GM21367 (cell line): ENCODE results near the gene NCAM1.

Experiments
- ATAC-seq: cut with Tn5 transposase; IDR thresholded peaks from one replicate; pipeline ENCODE4 v1.9.1; 2021; ENCODE audit not compliant: unreplicated experiment

Gene NCAM1

DNA sequence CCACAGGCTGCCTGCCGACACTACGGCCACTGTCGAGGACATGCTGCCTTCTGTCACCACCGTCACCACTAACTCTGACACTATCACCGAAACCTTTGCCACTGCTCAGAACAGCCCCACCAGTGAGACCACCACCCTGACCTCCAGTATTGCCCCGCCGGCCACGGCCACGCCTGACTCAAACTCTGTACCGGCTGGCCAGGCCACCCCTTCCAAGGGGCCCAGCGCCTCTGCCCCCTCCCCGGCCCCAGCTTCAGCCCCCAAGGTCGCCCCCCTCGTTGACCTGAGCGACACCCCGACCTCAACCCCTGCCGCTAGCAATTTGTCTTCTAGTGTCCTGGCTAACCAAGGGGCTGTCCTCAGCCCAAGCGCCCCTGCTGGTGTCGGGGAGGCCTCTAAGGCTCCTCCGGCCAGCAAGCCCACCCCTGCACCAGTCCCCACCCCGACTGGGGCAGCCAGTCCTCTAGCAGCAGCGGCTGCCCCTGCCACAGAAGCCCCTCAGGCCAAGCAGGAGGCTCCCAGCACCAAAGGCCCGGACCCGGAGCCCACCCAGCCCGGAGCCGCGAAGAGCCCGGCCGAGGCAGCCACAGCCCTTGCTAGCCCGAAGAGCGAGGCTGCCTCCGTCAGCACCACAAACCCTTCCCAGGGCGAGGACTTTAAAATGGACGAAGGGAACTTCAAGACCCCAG lies 311.9 kb downstream of the NCAM1 start:
- ATAC-seq: no peak

DNA sequence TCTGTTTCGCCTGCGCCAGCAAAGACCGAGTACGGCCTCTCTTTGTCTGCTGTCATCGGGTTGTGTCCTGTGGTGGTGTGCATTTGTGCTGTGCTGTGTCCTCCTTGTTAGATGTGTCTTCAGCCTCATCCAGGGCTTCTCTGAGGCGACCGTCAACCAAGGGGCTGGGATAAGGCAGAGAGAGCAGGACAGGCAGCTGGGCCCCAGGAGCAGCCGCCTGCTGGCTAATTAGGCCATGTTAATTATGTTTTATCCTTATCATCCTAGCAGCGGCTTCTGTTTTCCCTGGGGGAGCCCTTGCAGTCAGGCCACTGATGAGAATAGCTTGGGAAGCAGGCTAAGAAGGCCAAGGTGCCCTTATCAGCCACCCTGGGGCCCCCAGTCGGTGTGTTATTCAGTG lies 312.5 kb downstream of the NCAM1 start:
- no peak for ATAC-seq

DNA sequence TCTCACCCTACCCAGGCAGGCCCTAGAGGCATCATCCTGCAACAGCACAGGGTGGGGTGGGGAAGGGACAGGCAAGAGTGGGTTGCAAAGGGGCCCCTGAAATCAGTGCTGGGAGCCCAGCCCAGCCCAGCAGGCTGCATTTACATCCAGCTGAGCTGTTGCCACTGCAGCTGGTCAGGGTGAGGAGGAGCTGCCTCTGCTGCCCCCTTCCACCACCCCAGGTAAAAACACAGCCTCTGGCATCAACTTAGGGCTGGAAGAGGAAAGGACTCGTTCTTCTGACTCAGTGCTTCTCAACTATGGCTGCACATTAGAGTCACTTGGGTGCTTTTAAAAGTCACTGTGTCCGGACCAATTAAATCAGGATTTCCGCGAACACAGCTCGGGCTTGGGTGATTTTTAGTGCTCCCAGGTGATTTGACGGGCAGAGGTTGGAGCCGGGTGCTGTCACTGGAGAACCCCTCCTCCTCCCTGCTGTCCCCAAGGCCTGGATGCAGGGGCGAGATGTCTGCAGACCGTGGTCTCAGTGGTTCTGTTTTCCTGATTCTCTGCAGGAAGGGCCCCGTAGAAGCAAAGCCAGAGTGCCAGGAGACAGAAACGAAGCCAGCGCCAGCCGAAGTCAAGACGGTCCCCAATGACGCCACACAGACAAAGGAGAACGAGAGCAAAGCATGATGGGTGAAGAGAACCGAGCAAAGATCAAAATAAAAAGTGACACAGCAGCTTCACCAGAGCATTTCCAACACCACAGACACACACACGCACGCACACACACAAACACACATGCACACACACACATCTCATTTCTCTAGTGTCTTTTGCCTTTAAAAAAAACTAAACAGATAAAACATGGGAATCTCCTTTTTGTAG lies 313.7 kb downstream of the NCAM1 start:
- ATAC-seq: no peak

DNA sequence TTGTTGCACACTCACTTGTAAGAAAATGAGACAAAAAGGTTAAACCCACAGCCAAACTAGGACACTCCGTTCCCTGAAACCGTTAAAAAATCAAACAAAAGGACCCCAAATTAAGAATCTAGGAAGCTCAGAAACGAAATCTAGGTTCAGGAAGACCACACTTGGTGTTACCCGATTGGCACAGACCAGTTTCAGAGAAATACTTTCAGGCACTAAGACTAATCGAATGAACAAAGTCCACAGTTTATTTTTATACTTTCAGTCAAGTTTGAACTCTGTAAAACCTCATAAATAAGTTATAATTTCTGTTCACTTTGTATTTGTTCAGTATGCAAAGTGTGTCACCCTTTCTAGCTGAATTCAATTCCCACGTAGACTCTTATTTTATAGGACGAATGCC lies 314.4 kb downstream of the NCAM1 start:
- no peak for ATAC-seq

- ATAC-seq: no peak
Observed at GRCh38 chr11:113276466-113276865, 315.2 kb downstream of the NCAM1 start.

GRCh38 chr11:113277907-113278306 lies 316.7 kb downstream of the NCAM1 start:
- no peak for ATAC-seq

- ATAC-seq: no peak
Observed at GRCh38 chr11:113278481-113278880, 317.3 kb downstream of the NCAM1 start.

- ATAC-seq: no peak
Observed at GRCh38 chr11:113278925-113279324, 317.7 kb downstream of the NCAM1 start.

GRCh38 chr11:113279591-113279990 lies 318.4 kb downstream of the NCAM1 start:
- ATAC-seq: no peak

- no peak for ATAC-seq
Observed at GRCh38 chr11:113281052-113281725, 320.0 kb downstream of the NCAM1 start.

GRCh38 chr11:113282898-113283437 lies 321.7 kb downstream of the NCAM1 start:
- ATAC-seq: no peak

- no peak for ATAC-seq
Observed at GRCh38 chr11:113283881-113284280, 322.7 kb downstream of the NCAM1 start.

DNA sequence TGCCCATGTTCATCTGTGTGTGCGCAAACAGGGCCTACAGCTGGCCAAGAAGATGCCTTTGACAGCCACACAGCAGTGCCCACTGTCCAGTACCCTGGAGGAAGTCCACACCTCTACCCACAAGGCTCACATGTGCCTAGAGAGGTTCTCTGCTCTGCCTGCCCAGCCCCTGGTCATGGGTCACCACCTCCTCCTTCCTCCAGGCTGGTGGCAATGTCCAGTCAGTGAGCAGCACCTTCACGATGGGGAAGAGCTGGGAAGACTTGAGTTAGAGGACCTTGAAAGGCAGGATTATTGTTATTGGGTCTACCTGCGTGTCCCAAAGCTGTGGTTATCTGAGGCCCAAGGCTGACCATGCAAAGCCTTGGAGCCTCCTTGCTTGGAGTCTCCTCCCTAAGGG lies 324.8 kb downstream of the NCAM1 start:
- no peak for ATAC-seq

DNA sequence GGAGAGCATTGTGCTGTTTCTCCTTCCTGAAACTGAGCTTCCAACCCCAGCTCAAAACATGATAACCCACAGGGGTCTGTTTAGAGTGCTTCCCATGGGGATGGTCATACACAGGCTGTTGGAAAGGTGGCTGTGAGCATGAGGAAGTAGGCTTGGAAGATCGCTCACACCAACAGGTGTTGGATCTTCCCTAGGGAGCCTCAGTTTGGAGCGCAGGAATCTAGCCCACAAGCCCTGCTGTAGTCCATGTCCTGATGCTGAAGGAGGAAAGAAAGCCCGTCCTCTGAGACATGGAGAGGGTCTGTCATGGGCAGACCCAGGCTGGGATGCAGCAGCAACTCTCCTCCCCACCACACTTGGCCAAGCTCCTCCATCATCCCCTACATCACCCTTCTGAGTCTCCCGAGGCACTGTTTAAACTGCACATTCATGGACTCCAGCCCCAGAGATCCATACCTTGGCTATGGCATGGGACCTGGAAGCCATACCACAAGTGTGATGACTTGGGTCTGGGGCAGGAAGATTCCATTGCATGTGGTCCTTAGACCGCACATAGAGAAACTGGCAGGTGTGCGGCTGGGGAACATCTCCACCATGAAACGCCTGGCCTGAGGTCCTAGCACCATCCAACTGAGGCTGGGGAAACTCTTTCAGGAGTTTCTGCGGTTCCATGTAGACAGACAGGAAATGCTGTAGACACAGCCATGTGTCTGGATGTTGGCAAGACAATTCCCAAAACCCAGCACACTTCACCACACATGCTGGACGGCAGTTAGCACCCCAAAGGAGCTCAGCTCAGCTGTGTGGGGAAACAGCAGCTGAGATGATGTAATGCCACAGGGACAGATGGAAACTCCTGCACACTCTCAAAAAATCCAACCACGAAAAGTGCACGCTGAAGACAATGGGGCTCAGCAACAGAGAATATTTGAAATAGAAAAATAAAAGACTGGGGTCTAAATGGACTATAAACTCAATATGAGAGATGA lies 325.6 kb downstream of the NCAM1 start:
- no peak for ATAC-seq

DNA sequence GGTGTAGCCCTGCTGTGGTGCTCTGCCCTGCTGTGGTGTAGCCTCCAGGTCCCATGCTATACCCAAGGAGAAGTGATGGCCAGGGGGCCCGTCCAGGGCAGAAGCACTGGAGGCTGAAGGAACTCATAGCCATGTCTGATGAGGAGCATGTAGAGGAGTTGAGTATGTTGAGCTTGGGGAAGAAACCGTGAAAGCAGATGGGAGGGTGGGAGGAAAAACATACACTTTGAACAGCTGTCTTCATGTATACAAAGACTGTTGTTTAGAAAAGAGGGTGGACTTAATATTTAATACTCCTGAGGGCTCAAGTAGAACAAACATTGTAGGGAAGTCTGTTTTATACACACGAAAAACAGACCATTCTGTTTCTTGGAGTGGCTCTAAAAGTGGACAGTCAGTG lies 326.6 kb downstream of the NCAM1 start:
- no peak for ATAC-seq

- ATAC-seq: no peak
Observed at GRCh38 chr11:113288286-113288863, 327.2 kb downstream of the NCAM1 start.

GRCh38 chr11:113289431-113290187 lies 328.4 kb downstream of the NCAM1 start:
- peak; percentile 85 for ATAC-seq

GRCh38 chr11:113293936-113294335 lies 332.7 kb downstream of the NCAM1 start:
- ATAC-seq: no peak

DNA sequence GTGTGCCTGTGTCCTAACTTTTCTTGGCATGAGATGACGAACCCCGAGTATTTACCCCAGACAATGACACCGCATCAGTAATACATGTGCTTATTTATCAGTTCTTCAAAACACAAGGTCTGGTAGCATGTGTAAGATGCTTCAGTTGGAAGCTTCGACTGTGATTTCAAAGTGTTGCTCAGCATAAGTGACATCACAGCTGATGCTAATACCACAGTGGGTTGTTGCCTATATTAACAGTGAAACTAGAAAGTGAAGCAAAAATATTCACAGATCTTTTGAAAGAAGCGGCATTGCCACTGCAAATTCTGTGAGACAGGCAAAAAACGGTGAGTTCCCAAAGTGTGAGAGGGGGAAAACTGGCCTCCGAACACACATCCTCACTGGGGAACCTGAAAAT lies 334.8 kb downstream of the NCAM1 start:
- no peak for ATAC-seq
